NCI-H82 treated with DMSO at 0.1 percent for 48 hours (cell line): ENCODE measurements around the gene WNT3A.
A peak's percentile ranks its signal among the peaks of the same experiment; 100 is the strongest.

ENCODE experiments used
- DNase-seq: peaks from one replicate; lab custom pipeline; 2025; ENCODE audit not compliant: unreplicated experiment; lab: John Stamatoyannopoulos, UW

WNT3A gene

DNA sequence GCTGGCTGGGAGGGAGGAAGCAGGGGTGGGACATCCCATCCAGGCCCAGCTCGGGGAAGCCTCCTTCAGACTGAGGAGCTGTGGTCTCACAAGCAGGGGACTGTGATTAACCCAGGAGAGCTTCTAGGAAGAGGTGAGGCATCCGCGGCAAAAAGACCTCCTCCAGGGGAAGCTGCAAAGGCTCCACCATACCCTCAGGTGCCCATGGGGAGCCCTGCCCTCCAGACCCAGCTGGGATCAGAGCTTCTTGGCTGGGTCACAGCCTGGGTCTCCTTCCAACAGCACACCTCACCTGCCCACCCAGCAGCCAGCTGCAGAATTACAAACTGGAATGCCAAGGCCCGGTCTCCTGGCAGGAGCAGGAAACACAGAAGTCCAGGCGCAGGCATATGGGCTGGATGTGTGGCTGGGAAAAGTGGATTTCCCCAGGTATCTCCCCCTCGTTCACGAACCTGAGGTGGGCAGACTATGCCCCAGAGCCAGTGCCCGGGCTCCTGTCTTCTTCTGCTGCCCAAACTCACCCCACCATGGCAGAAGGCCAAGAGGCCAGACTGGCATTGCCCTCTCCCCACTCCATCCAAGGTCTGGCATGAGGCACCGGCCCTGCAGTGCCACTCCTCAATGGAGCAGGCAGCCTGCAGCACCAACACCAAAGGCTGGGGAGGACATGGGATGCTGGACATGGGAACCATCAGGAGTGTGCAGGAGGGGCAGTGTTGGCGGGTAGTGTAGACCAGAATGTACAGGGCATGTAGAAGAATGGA lies 60.3 kb downstream of the WNT3A start:
- no peak for DNase-seq

DNA sequence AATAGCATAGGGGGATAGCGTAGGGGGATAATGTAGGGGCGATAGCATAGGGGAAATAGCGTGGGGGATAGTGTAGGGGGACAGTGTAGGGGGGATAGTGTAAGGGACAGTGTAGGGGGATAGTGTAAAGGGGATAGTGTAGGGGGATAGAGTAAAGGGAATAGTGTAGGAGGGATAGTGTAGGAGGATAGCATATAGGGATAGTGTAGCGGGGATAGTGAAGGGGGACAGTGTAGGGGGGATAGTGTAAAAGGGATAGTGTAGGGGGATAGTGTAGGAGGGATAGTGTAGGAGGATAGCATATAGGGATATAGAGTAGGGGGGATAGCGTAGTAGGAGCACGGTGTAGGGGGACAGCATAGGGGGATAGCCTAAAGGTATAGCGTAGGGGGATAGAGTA lies 61.6 kb downstream of the WNT3A start:
- DNase-seq: no peak

DNA sequence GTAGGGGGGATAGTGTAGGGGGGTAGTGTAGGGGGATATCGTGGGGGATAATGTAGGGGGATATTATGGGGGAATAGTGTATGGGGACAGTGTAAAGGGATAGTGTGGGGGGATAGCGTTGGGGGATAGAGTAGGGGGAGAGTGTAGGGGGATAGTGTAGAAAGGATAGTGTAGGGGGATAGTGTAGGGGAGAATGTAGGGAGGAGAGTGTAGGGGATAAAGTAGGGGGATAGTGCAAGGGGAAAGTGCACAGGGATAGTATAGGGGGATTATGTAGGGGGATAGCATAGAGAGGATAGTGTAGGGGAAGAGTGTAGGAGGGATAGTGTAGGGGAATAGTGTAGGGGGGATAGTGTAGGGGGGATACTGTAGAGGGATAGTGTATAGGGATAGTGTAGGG lies 63.4 kb downstream of the WNT3A start:
- DNase-seq: no peak

DNA sequence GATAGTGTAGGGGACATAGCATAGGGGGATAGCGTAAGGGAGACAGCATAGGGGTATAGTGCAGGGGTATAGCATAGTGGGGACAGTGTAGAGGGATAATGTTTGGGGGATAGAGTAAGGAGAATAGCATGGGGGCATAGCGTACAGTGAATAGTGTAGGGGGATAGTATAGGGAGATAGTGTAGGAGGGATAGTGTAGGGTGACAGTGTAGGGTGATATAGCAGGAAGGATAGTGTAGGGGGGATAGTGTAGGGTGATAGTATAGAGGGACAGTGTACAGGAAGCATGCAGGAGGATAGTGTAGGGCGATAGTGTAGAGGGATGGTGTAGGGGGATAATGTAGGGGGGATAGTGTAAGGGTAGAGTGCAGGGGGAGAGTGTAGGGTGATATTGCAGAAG lies 64.1 kb downstream of the WNT3A start:
- no peak for DNase-seq

DNA sequence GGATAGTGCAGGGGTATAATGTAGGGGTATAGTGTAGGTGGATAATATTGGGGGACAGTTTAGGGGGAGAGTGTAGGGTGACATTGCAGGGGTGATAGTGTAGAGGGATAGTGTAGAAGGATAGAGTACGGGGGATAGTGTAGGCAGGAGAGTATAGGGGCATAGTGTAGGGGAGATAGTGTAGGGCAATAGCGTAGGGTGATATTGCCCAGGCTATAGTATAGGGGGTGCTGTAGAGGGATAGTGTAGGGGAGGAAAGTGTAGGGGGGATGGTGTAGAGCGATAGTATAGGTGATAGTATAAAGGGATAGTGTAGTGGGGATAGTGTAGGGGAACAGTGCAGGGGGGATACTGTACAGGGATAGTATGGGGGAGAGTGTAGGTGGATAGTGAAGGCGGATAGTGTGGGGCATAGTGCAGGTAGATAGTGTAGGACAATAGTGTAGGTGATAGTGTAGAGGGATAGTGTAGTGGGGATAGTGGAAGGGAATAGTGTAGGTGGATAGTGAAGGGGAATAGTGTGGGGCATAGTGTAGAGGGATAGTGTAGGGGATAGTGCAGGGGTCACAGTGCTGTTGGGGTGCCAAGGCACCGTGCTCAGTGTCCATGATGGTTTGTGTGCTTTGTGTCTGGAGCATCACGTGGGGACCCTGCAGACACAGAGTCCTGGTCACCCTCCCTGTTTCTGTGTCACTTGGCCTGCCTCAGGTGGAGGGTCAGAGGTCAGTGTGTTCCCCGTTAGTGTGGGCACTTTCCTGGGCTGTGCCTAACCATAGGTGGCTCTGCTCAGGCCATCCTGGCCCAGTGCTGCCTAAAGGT lies 65.2 kb downstream of the WNT3A start:
- DNase-seq: no peak

DNA sequence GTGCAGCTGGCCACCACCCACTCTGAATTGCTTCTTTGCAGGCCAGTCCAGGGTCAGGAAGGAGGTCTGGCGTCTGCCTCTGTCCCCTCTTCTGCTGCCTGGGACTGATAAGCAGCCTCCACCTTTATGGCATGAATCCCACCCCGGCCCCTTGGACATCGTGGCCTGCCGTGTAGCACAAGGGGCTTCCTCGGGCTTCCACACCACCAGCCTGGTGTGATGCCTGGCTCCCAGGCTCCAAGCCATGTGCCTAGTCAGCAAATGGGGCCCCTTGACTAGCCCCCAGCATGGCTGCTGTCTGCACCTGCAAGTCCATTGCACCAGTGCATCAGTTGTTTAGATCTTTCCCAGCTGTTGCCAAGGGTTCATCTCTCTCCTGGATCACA lies 65.9 kb downstream of the WNT3A start:
- DNase-seq: no peak

DNA sequence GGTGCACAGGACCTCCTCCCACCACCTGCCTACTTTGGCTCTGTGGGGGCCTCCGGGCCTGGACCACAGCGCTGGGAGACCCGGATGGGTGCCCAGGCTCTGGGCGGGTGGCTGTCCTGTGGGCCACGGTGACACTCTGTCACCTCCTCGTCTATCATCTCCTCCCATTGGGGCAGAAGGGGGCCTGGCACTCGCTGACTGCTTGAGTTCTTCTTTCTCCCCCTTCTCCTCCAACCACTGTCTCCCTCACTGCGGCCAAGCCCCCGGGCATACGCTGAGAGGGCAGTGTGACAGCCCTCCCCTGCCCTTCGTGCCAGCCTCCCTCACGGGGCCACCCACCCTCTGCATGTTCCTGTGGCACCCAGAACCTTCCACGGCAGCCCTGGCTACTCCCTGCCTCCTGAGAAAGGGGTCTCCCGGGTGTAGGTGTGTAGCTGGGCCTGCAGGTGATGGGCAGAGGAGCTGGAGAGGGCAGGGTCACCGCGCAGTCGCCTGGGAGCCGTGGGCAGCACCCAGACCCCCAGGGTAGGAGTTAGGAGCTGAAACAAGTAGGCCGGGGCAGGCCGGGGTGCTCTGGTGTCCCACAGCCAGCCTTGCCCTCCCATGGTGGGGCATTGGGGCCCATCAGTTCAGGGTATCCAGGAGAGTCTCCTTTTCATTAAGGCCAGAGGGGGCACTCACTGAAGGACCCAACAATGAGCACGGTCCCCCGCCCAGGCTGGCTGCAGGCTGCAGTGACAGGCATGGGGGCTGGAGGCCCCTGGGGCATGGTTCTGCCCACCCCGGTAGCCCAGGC lies 66.5 kb downstream of the WNT3A start:
- no peak for DNase-seq

DNA sequence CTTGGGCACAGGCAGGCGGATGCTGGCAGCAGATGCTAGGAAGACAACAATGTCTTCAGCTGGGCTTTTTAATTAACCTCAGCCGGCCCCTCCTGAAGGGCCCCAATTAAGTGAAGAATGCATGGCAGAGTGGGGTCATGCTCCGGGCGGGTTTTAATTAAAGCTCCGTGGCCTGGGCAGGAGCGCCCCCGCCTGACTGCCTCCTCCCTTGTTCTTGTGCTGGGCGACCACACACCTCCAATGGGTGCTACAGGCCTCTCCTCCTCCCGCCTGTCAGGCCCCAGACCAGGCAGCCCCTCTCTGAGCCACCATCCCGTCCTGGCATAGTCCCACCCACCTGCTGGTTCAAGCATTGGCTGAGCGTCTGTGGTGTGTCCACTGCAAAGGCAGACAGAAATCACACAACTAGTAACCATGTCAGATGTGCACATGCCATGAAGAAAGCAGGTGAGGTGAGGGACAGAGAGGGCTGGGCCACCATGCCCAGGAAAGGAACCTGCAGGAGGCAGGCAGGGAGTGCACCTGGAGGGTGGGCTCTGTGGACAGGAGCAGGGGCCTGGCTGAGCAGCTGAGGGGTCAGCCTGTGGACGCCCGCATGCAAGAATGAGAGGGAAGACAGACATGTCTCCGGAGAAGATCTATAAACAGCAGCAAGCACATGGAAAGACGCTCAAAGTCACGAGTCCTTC lies 67.2 kb downstream of the WNT3A start:
- no peak for DNase-seq

DNA sequence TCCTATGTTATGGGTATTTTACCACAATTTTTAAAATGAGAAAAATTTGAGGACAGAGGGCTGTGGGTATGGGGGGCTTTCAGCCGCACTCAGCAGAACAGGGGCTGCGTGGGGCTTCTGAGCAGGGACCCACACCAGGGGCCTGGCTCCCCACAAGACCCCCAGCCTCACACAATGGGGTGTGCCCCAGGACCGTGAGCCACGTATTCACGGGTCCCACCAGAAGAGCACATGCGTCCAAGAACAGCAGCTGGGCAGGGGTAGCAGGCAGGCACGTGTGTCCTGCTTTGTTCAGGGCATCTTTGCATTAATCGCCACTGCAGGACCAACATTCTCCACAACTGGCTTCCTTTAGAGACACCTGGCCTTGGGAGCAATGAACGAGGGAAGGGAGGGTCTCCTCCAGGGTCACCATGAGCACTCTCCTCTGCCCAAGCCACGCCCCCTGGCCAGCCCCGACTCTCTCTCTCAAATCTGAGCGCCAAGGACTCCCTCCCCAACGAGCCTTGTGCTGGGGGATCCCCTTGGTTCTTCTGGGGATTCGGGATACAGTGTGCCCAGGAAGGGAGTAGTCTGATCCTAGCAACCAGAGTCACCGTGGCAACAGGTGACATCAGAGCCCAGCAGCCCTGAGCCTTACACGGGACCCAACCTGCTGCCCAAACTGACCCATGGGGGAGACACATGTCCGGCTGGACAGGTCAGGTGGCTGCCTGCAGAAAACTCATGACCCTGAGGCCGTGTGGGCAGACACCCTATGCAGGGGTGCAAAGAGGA lies 68.3 kb downstream of the WNT3A start:
- DNase-seq: no peak

DNA sequence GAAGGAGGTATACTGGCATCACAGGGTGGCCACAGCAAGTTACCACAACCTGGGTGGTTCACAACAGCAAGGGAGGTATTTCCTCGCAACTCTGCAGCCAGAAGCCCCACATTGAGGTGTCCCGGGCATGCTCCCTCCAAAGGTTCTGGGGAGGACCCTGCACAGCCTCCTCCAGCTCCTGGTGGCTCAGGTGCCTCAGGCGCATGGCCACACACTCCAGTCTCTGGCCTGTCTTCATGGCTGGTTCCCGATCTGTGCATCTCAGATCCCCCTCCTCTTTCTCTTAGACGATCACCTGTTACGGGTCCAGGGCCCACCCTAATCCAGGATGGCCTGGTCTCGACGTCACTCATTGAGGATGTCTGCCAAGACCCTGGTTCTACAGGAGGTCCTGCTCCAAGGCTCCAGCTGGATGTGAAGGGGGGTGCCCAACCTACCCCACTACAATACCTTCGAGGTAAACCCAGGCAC lies 69.0 kb downstream of the WNT3A start:
- DNase-seq: no peak

DNA sequence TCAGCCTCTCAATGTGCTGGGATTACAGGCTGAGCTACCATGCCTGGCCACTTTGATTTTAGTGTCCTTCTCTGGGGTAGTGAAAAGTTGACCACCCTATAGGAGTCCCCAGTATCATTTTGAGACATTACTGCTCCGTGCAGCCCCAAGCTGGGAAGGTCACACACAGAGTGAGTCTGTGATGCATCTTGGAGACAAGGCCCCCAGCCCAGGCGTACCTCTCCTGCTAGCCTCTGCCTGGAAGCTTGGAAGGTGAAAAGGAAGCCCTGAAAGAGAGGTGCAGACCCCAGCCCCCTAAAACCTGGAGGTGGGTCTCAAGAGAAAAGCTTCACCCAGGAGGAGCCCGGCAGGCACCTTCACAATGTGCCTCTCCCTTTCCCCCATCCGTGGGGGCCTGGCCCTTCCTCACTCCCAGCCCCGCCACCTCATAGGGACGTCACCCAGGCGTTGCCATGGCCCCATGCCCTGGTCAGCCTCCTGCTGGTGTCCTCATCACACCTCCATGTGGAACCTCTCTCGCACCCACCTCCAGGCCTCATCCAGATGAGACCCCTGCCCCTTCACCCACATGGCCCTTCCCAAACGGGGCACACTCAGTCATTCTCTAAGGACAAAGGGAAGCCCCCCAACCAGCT lies 70.1 kb downstream of the WNT3A start:
- no peak for DNase-seq

DNA sequence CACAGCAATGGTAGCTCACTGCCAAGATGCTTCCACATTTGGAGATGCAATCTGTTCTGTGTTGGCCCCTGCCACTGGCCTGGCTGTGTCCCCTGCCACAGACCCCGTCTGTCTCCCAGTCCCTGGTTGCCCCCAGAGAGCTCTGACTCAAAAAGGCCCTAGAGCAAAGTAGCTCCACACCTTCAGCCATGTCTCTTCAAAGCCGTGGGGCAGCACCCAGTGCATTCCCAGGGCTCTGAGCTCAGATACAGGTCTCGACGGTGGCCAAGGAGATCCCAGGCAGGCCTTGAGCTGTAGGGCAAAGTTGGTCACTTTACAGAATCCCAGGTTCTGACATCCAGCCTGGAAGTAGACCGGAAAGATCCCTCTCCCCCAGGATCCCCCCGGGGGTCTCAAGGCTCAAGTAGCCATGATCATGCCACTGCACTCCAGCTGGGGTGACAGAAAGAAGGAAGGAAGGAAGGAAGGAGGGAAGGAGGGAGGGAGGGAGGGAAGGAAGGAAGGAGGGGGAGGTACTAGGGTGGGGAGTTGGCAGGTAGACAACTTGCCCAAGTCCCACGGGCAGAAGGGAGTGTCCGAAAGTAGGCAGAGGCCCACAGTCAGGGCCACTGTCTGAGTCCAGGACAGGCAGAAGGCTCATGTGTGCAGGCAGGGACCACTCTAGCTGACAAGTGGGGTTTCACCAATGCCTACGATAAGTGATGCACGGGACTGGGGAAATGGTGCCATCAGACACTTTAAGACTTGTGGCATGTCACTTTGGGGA lies 71.0 kb downstream of the WNT3A start:
- DNase-seq: no peak

DNA sequence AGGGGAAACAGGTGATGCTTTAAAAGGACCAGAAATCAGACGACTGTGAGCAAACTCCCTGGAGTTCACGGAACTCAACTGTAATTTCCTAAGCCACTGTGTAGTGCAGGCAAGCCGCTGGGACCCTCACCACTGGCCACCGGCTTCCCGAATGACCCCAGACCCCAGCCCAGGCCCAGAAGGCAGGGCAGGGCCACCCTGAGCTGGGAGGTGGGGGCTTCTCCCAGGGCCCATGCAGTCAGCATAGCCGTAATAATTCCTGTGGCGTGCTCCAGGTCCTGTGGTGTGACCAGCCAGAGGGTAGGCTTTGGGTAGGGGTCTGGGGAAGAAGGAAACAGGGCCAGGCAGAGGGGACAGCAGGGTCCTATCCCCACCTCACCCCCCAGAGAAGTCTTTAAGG lies 72.2 kb downstream of the WNT3A start:
- no peak for DNase-seq

DNA sequence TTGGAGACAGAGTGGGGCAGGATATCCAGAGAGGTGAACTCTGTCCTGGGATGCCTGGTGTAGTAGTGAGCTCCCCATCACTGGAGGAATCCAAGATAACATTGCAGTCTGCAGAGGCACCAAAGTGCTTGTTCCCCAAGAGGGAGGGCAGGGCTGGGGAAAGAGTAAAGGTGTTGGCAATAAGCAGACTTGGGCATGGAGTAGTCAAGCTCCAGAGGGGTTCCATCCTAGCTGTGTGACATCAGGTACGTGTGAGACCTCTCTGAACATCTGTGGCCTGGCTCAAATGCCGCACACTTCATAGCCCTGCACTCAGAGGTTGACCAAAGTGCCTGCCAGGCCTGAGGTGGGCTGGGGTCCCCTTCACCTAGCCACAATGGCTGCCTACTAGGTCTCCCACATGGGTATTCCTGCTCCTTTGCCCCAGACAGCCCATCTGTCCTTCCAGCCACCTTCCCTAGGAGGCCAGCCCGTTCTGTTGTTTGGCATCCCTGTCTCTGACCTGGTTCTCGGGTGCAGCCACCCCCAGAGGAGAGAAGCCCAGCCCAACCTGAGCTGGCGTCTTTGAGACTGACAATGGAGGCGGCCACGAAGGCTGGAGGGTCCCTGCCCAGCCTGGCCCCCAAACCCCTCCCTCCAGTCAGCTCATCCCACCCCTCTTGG lies 72.9 kb downstream of the WNT3A start:
- DNase-seq: no peak

DNA sequence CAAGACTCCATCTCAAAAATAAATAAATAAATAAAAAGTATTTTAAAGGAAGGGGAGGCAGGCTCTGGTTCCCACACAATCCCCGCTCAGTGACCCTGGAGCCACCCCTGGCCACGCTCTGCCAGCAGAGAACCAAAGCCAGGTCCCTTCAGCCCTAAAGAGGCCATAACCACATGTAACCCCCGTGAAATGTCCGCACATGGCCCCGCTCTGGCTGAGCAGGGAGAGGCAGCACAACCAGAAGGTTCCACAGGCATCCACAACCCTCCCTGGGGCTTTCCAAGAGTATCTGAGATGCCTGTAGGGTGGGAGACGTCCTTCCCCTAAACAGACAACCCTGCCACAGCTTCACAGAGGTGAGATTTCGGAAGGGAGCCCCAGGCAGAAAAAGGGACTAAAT lies 74.3 kb downstream of the WNT3A start:
- DNase-seq: no peak

DNA sequence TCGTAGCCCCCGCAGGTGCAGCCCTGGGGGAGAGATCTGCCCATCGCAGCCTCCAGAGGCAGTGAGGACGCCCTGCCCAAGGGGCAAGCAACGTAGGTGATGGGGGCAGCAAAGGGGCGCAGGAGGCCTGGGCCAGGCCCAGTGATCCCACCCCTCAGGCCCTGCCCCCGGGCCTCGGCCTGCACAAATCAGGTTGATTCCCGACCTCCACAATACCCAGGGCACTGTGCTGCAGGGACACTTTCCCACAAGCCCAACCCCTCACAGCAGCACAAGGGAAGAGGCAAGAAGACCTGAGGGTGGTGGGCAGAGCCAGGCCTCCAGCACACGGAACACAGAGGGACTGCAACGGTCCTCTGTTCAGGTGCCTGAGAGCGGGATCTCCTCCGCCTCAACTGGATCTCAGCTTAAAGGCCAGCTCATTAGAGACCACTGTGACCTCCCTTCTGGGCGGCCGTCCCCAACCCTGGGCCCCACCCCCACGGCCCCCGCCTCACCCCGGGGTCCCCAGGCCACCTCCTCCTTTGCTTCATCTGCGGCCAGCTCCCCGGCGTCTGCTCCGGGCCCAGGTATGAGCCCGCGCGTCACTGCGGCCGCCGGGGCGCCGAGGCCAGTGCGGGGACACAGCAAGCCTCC lies 74.9 kb downstream of the WNT3A start:
- no peak for DNase-seq

DNA sequence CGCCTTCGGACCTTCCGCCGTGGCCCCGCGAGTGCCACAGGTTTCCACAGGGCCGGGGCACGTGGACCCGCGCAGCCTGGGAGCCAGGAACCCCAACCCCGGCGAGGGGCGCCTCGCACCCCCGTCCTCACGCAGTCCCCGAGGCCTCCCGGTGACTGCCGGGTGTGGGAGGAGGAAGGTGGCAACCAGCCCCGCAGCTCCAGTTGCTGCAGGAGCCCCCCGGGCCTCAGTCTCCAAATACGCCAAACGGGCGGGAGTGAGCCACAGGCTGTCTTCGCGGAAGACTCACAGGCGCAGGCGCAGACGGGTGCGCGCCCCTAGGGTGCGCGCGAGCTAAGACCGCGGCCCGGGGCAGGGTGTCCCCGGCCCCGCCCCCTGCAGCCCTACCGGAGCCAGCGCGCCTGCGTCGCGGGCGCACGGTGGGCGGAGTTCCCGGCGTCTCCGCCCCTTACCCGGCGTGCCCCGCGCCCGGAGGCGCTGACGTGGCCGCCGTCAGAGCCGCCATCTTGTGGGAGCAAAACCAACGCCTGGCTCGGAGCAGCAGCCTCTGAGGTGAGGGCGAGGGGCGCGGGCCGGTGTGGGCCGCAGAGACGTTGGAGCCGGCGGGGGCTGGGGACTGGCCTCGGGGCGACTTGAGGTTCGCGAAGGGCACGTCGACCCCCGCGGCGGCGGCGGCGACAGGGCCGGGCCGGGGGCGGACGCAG lies 75.6 kb downstream of the WNT3A start, which contains the start of gene ARF1:
Gene ARF1 (plus strand): TSS at position 495 of the 704 bp plus-strand sequence. CDS start 14,407 bp downstream, outside the sequence.
- DNase-seq: peak; percentile 78
